Measurements from ENCODE around the gene GRSF1.
"Not testable (repeated sequence)": the region's sequence is repeated elsewhere in the genome, so short reads cannot be mapped to it uniquely, and the experiment has no call there.

The GRSF1 gene, protein sequence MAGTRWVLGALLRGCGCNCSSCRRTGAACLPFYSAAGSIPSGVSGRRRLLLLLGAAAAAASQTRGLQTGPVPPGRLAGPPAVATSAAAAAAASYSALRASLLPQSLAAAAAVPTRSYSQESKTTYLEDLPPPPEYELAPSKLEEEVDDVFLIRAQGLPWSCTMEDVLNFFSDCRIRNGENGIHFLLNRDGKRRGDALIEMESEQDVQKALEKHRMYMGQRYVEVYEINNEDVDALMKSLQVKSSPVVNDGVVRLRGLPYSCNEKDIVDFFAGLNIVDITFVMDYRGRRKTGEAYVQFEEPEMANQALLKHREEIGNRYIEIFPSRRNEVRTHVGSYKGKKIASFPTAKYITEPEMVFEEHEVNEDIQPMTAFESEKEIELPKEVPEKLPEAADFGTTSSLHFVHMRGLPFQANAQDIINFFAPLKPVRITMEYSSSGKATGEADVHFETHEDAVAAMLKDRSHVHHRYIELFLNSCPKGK

DNA sequence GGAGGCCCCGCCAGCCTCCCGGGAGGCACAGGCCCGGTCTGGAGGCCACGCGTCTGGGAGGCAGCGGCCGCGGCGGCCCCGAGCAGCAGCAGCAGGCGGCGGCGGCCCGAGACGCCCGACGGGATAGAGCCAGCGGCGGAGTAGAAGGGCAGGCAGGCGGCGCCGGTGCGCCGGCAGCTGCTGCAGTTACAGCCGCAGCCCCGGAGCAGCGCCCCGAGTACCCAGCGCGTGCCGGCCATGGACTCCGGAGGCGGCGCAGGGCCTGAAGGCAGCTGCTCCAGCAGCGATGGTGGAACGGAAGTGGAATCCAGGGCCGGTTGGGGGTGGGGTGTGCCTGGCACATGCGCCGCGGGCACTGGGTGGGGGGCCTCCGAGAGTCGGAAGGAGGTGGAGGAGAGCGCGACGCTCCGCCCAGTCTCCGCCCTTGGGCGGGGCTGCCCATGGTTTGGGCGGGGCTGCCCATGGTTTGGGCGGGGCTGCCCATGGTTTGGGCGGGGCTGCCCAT is at the start of gene GRSF1:
GRSF1 (minus strand) TSS at position 302 of the 505 bp plus-strand sequence; CDS start at position 239, 63 bp downstream.
- peak; percentile 87 to 90 for DNase-seq (ENCODE audit: low read depth in 2 of 2)

DNA sequence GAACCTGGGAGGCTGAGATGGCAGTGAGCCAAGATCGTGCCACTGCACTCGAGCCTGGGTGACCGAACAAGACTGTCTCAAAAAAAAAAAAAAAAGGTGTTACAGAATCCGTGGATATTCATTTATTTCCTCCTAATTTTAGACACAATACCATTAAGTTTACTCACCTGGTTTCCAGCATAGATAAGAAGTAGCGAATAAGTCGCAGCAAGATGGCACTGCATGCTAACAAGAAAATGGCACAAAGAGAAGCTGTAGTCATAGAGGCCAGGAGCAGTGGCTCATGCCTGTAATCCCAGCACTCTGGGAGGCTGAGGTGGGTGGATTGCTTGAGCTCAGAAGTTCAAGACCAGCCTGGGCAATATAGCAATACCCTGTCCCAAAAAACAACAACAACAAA is 45.5 kb upstream of the GRSF1 start:
- DNase-seq (ENCODE audit: low read depth in 2 of 2) = no peak

DNA sequence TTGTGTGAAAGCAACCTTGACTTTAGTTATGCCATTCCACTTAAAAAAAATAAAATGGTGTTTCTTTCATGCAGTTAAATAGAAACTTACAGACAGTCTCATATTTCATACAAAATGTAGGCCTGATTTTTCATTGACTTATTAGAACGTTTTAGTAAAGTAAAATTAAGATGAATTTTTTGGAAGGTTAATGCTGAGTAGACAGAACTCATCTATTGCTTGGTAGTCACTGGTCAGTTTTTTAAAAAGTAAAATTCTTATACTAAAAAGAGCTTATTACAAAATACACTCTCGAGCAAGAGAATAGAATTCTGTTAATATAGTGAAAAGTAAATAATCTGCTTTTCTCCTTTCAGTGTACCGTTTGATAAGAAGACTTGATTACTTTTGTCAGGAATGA is 41.0 kb upstream of the GRSF1 start:
- no peak for DNase-seq (ENCODE audit: low read depth in 2 of 2)

DNA sequence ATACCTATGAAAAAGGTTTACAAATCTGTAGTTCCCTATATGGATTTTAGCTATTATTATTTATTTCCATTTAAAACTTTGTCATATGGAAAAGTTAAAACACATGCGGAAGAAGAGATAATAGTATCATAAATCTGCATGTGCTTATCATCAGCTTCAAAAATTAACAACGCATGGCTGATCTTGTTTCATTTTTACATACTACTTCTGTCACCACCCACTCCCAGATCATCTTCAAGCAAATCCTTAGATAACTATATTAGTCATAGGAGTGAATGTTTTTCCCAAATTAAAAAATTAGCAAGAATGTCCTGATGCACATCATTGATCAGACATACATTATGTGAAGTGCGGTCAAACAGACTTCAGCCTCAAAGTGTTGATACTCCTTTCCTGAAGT is 37.9 kb upstream of the GRSF1 start:
- DNase-seq (ENCODE audit: low read depth in 2 of 2) = no peak

DNA sequence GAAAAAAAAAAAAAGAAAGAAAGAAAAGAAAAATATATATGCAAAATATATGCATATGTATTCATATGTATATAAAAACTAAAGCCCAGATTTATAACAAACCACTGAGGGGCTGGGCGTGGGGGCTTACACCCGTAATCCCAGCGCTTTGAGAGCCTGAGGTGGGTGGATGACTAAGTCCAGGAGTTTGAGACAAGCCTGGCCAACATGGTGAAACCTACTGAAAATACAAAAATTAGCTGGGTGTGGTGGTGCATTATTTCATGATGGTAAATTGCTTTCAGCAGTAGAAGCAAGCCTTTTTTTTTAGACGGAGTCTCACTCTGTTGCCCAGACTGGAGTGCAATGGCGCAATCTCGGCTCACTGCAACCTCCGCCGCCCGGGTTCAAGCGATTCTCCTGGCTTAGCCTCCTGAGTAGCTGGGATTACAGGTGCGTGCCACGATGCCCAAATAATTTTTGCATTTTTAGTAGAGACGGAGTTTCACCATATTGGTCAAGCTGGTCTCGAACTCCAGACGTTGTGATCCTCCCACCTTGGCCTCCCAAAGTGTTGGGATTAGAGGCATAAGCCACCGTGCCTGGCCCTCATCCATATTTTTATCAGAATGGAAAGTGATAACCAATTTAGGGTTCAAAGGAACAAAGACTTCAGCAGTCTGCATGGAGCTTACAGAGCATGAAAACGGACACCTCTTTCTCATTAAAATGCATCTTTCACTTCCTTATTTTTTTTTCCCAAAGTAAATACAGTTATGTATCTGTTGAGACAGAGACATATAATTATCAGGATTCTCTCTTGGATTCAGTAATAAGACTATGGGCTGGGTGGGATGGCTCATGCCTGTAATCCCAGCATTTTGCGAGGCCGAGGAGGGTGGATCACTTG is 34.8 kb upstream of the GRSF1 start:
- DNase-seq (ENCODE audit: low read depth in 2 of 2) = no peak

DNA sequence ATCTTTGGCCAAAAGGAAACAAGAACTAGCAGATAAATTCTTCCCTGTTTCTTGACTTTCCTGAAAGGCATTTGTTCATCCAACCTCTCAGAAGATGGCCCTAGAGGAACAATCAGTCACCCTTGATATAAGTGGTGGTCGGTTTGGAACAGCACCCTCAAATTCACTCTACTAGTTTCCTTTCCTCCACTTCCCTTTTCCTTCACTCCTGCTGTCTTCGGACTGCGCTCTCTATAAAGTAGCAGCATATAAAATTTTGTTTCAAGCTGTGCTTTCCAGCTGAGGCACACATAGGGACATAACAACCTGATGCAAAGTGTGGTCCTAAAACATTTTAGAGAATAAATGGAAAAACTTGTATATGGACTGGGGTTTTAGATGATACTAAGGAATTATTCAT is 33.5 kb upstream of the GRSF1 start:
- DNase-seq (ENCODE audit: low read depth in 2 of 2) = no peak

DNA sequence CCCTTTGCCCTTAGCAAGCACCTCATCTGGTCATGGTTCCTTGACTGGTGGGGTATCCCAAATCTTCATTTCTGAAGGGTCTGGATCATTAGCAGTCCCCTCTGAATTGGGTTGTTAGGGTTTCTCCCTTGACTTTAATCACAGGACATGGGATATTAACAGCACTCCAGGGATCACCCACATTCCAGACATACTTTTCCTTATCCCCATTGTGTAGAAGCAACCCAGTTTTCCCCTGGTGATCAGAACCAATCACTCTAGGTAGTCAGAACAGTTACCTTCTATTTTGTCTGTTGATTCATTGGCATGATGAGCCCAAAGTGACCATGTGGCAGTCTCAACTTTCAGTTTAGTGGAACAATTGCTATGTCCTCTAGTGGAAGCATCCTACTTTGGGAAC is 29.1 kb upstream of the GRSF1 start:
- no peak for DNase-seq (ENCODE audit: low read depth in 2 of 2)

DNA sequence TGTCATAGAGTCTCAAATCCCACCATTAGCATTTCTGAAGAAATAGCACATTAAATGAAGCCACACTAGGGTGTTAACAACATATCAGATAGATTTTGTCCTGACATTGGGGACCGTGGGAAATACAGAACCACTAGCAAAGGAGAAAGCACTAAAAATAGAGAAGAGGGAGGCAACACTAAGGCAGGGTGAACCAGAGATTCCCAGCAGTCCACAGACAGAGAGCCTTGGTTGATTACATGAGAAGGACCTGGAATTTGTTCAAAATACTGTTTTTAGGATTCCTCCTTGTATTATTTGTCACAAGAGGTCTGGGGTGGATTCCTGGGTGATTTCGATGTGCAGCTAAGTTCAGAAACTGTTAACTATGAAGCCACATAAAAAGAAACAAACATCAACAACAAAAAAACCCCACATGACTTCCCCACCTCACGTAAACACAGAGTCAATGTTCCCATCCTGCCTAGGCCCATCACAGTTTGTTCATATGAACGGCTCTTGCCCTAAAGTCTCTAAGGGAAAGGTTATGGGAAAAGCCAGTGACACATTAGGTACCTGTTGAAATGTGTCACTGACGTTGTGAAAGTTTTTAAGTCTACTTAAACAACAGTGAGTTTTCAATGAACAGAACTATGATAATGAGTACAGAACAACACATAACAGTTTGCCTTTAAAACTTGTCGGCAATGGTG is 23.6 kb upstream of the GRSF1 start:
- DNase-seq (ENCODE audit: low read depth in 2 of 2) = no peak

DNA sequence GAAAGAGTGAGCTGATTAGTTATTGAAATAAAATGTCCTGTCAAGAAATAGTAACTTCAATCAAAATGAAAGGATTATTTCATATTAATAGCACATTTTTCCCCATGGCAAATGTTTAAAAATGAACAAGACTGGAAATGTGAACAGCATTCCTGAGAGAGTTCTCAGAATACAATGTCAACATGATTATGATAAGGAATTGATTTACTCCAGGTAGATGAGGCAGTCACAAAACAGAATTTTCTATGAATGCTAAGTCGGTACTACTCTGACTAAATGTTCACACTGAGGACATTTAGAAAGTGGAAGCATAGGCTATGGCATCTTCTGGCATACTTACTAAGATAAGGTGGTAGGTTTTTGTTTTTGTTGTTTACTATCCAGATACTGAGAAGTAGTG is 19.4 kb upstream of the GRSF1 start:
- DNase-seq (ENCODE audit: low read depth in 2 of 2) = no peak

DNA sequence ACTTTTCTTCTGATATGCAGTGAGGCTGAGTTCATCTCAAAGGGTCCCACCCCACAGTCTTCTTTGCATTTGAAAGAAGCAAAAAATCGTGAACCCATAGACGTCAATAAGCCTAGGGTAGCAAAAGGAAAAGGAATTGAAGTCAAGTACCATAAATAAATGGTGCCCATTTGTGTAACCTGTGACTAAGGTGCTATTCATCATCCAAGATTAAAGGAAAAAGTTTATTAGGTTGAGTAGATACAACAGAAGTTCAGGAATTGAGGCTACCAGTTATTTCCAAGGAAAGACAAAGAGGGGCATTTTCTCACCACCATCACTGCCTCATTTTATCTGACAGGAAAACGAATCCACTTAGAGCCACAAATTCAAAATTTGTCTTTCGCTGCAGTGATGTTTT is 18.8 kb upstream of the GRSF1 start:
- no peak for DNase-seq (ENCODE audit: low read depth in 2 of 2)

DNA sequence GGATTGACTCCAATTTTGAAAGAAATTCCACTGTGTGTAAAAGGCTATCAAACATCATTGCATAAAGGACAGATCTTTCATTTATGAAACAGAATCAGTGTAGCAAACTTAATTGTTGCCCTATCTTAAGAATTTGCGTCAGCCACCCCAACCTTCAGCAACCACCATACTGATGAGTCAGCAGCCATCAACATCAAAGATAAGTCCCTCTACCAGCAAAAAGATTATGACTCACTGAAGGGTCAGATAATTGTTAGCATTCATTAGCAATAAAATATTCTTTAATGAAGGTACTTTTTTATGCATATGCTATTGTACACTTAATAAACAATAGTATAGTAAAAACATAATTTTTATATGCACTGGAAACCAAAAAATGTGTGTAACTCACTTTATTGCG is 15.8 kb upstream of the GRSF1 start:
- DNase-seq (ENCODE audit: low read depth in 2 of 2) = no peak

DNA sequence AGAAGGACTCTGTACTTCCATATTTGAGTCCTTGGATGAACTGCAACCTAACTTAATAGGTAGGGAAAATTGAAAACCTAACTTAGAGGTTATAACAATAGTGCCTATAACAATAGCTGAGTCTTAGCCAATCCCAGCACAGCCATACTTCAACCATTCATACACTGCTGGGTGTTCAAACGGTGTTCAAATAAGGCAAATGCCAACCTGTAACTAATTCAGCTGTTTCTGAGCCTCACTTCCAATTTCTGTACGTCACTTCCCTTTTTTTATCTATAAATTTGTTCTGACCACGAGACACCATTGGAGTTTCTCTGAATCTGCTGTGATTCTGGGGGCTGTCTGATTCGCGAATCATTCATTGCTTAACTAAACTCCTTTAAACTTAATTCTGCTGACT is 9.6 kb upstream of the GRSF1 start:
- no peak for DNase-seq (ENCODE audit: low read depth in 2 of 2)

DNA sequence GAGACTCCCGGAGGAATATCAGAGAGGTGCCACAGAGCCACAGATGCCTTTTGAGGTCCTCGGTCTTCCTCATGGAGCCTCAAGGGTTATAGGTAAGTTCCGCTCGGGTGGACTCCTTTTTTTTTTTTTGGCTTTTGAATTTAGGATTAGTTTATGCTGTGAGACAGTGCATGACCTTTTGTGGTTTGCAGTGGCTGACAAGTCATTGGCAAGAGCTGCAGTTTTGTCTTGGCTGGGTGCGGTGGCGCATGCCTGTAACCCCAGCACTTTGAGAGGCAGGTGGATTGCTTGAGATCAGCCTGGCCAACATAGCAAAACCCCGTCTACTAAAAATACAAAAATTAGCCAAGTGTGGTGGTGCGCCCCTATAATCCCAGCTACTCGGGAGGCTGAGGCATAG is 4.5 kb upstream of the GRSF1 start:
- DNase-seq (ENCODE audit: low read depth in 2 of 2) = no peak

DNA sequence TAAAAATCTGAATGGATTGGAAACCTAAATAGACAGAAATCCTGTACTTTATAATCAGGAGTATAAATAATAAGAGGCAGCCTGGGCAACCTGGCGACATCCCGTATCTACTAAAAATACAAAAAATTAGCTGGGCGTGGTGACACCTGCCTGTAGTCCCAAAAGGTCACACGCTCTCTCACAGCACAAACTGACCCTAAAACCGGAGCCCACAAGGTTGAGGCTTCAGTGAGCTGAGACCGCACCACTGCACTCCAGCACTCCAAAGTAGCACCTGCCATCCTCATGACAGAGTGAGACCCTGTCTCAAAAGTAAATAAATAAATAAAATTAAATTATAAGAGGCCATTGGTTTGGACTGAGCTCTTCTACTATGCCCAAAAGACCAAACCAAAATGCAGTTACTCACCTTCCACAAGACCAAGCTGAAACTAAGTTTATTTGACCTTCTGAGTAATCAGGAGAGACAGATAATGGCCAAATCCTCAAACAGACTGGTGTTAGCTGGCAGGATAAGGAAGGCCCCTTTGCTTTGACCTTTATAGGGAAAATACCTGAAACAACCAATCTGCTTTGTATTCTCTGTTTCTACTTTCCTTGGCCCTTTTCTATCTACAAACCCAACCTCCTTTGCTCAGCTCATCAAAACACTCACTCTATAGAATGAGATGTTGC is 3.2 kb upstream of the GRSF1 start:
- no peak for DNase-seq (ENCODE audit: low read depth in 2 of 2)

DNA sequence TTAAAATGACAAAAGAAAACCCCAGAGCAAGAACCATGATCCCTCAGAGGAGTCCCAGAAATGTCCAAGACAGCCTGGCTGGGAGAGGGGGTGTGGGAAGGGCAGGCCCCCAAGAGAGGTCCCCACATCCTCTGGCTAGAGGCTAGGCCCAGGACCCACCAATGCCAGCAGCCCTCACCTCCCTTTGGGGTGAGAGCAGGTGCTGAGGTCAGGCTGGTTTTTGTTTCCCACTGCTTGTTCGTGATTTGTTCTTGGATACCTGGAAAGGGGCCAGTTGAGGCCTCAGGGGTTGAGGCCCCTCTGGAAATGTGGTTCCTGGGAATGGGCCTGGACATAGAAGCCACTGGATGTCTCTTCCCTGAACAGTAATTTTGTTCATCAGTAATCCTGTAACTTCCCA is 2.3 kb upstream of the GRSF1 start:
- no peak for DNase-seq (ENCODE audit: low read depth in 2 of 2)

DNA sequence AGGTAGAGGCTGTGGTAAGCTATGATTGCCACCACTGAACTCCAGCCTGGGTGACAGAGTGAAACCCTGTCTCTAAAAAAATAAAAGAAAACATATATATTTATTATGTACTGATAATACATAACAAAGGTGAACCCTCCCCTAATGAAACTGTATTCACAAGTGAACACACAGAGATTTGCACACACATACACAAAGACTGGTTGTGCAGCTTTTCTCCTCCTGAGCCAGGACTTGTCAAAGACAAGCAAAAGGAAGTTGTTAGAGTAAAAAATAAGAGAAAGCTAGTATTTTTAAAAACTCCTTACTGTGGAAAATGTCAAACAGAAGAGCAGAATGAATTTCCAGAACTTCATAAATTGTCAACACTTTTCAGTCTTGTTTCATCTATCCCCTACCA is 1.5 kb upstream of the GRSF1 start:
- DNase-seq (ENCODE audit: low read depth in 2 of 2) = no peak

DNA sequence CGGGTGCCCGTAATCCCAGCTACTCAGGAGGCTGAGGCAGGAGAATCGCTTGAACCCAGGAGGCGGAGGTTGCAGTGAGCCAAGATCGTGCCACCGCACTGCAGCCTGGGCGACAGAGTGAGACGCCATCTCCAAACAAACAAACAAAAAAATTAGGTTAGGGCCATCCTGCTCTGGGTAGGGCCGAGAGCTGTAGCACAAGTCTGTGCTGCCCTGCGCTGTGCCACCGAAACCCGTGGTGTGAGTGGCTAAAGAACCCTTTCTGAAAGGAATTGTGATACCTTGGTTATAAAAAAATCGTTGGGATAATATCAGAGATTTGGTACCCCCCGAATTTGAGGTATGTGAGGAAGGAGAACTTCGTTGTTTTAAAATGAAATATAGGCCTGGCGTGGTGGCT is 941 bp upstream of the GRSF1 start:
- DNase-seq (ENCODE audit: low read depth in 2 of 2) = not testable (repeated sequence)

DNA sequence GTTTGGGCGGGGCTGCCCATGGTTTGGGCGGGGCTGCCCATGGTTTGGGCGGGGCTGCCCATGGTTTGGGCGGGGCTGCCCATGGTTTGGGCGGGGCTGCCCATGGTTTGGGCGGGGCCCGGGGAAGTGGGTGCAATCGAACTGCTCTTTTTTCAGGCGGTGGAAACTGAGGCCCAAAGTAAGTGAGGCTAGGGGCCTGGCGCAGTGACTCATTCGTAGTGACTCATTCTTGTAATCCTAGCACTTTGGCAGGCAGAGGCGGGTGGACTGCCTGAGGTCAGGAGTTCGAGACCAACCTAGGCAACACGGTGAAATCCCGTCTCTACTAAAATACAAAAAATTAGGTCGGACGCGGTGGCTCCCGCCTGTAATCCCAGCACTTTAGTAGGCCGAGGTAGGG is 447 bp upstream of the GRSF1 start:
- DNase-seq (ENCODE audit: low read depth in 2 of 2) = peak; percentile 23 to 41

DNA sequence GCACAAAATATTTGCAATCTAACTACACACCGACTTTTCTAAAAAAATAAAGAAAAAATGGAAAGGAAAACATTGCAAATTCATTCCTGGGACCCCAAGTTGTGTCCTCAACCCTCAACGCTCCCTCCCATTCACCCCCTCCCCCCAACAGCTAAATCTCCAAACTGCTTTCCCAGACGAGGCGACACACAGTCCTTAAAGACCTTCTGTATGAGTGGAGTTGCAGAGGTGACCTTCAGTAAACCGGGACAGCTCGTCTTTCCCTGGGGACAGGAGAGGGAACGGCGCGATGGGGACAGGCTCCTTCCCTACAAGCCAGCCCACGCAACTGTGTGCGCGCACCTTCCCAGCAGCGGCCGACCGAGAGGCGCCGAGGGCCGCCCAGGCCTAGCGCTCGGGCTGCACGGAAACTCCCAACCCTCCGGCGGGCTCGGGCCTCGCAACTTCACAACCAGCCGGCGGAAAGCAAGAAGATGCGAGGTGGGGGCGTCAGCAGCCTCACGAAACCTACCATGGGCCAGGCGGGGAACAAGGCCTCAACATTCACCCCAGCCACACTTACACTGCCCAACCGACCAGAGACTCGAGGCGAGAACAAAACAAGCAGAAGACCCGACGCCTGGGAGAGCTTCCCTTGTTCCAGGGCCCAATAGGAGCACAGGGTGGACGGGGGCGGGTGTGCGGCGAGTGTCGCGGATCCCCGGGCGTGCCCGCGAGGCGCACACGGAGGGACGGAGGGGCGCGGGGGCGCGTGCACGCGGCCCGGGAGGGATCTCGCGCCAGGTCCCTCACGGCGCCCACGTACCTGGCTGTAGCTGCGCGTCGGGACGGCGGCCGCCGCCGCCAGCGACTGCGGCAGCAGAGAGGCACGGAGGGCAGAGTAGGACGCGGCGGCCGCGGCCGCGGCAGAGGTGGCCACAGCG is 763 bp downstream of the GRSF1 start:
- peak; percentile 27 to 33 for DNase-seq (ENCODE audit: low read depth in 2 of 2)

DNA sequence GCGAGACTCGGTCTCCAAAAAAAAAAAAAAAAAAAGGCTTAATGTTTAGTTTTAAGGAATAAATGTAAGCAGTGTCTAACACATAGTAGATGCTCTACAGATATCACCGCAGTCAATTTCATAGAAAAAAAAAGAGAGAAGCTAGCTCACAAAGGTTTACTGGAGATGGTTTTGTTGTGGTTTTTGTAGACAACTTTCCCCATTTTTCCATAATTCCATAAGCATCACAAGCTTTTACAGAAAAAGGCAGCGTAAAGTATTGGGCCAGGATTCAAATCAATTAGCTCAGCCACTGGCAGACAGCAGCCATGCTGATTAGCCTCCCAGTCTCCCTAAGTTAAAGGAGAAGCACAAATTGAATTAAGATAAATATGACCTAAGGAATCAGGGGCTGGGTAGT is 1.5 kb downstream of the GRSF1 start:
- no peak for DNase-seq (ENCODE audit: low read depth in 2 of 2)

All from stimulated activated CD8-positive, alpha-beta memory T cell treated with anti-CD3 and anti-CD28 coated beads, Interleukin-2, amount 100 ng/mL, for 1 hour (primary cell).